OCI-LY3 (cell line): Measurements from ENCODE around the gene CRYBG1.

ENCODE experiments used
- H2AFZ ChIP-seq: fragments of 200-600, 300-600 bp; shearing (Covaris generic); 2 replicates; pipeline ENCODE4 v1.6.0; 2014; ENCODE audit warnings: antibody characterized with exemption, low read depth, low read length
- H3K27ac ChIP-seq: fragments of 200-600, 300-600 bp; sonication (generic); 2 replicates; pipeline ENCODE4 v1.5.1; 2014; ENCODE audit warnings: mild to moderate bottlenecking, low read length, moderate library complexity, mixed read lengths
- H3K27me3 ChIP-seq: fragments of 200-600, 300-600 bp; sonication (generic); 2 replicates; pipeline ENCODE4 v1.6.1; 2014; ENCODE audit warnings: low read depth, low read length, mixed read lengths
- H3K36me3 ChIP-seq: fragments of 200-600, 300-600 bp; sonication (generic); replicated peaks from 2 replicates; pipeline ENCODE3; 2014; ENCODE audit warnings: low read depth, low read length, mixed read lengths
- H3K4me1 ChIP-seq: fragments of 300-600, 200-600 bp; sonication (generic); 2 replicates; pipeline ENCODE4 v1.6.1; 2014; ENCODE audit warnings: low read length, mixed read lengths
- H3K4me2 ChIP-seq: fragments of 200-600, 300-600 bp; sonication (generic); 2 replicates; pipeline ENCODE4 v1.6.1; 2014; ENCODE audit warnings: low read length, mixed read lengths
- H3K4me3 ChIP-seq: fragments of 300-600, 200-600 bp; sonication (generic); 2 replicates; pipeline ENCODE4 v1.5.1; 2014; ENCODE audit warnings: antibody characterized with exemption, mild to moderate bottlenecking, low read length, moderate library complexity
- H3K79me2 ChIP-seq: fragments of 300-600, 200-600 bp; shearing (Covaris generic); 2 replicates; pipeline ENCODE4 v1.6.1; 2014; ENCODE audit warnings: mild to moderate bottlenecking, low read length, mixed read lengths
- H3K9ac ChIP-seq: fragments of 300-600, 200-600 bp; shearing (Covaris generic); 2 replicates; pipeline ENCODE4 v1.6.0; 2014; ENCODE audit warnings: mild to moderate bottlenecking, low read length, moderate library complexity
- H3K9me3 ChIP-seq: fragments of 200-600, 300-600 bp; shearing (Covaris generic); 2 replicates; pipeline ENCODE4 v1.6.1; 2014; ENCODE audit warnings: low read length, mixed read lengths; ENCODE audit not compliant: insufficient read depth
- H4K20me1 ChIP-seq: fragments of 200-600, 300-600 bp; sonication (generic); 2 replicates; pipeline ENCODE4 v1.6.1; 2016; ENCODE audit warnings: low read length, mixed read lengths; ENCODE audit not compliant: insufficient read depth
- EZH2phosphoT487 ChIP-seq: fragments of 200-600 bp; shearing (Covaris generic); IDR thresholded peaks from 2 replicates; pipeline ENCODE4 v1.6.1; 2018; ENCODE audit warnings: antibody characterized with exemption, mixed run types, low read depth
- TF ChIP-seq, protein P1 (sequence below): fragments of 200-600, 300-600 bp; sonication (generic); IDR thresholded peaks from 2 replicates; pipeline ENCODE4 v1.5.1; 2014; ENCODE audit warnings: antibody characterized with exemption, low read length, low read depth

CRYBG1 gene

DNA sequence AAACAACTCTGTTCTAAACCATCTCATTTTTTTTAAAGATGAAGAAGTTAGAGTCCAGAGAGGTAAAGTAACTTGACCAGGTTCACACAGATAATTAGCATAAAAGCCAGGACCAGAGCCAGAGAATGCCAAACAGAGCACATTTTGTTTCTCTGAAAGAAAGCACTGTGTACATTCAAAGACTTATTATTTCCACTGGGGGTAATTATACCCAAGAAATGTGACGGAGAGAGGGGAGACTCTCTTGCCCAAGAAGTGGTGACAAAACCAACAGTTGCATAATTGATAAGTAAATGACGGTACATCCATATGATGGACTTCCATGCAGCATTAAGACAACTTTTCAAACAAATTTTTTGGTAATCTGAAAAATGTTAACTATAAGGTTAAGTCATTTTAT lies 157.2 kb downstream of the CRYBG1 start:
- 0 out of 2 replicates have a peak overlapping the region, but pooled peaks have one; percentile 2 for H3K9ac ChIP-seq
- peaks cover 2% of the 10 kb centered on the region for H3K36me3 ChIP-seq
- H2AFZ ChIP-seq: no peak overlapping the region
- peaks cover 92% of the 10 kb centered on the region for H3K79me2 ChIP-seq
- H4K20me1 ChIP-seq: no peaks in the 10 kb centered on the region
- peak overlapping the region; percentile 20; the same call in 1 of the 2 replicates for H3K27ac ChIP-seq
- no peaks in the 10 kb centered on the region for H3K27me3 ChIP-seq
- H3K4me3 ChIP-seq: no peak overlapping the region
- H3K4me2 ChIP-seq: peak overlapping the region; percentile 42
- TF ChIP-seq, protein P1, sequence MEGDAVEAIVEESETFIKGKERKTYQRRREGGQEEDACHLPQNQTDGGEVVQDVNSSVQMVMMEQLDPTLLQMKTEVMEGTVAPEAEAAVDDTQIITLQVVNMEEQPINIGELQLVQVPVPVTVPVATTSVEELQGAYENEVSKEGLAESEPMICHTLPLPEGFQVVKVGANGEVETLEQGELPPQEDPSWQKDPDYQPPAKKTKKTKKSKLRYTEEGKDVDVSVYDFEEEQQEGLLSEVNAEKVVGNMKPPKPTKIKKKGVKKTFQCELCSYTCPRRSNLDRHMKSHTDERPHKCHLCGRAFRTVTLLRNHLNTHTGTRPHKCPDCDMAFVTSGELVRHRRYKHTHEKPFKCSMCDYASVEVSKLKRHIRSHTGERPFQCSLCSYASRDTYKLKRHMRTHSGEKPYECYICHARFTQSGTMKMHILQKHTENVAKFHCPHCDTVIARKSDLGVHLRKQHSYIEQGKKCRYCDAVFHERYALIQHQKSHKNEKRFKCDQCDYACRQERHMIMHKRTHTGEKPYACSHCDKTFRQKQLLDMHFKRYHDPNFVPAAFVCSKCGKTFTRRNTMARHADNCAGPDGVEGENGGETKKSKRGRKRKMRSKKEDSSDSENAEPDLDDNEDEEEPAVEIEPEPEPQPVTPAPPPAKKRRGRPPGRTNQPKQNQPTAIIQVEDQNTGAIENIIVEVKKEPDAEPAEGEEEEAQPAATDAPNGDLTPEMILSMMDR: no peak
- no peak for TF ChIP-seq EZH2phosphoT487
- H3K9me3 ChIP-seq: no peaks in the 10 kb centered on the region
- peaks cover 85% of the 10 kb centered on the region for H3K4me1 ChIP-seq

DNA sequence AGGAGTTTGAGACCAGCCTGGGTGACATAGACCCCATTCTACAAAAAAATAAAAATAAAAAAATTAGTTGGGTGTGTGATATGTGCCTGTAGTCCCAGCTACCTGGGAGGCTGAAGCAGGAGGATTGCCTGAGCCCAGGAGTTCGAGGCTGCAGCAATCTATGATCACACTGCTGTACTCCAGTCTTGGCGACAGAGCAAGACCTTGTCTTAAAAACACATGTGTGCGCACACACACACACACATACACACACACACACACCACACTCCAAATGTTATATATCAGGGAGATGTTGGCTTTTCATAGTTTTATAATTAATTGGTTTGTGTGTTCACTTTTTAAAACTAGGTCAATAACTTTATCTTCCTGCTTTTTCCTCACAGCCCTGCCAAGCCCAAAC lies 158.2 kb downstream of the CRYBG1 start:
- Histone ChIP-seq H2AFZ (no peak overlapping the region), H4K20me1 (no peaks in the 10 kb centered on the region), H3K9ac (peak overlapping the region; percentile 95), H3K27me3 (no peaks in the 10 kb centered on the region), H3K36me3 (peaks cover 2% of the 10 kb centered on the region), H3K4me1 (peaks cover 84% of the 10 kb centered on the region), H3K4me2 (peak overlapping the region; percentile 99), H3K79me2 (peaks cover 94% of the 10 kb centered on the region), H3K27ac (peak overlapping the region; percentile 100), H3K4me3 (peak overlapping the region; percentile 80), H3K9me3 (no peaks in the 10 kb centered on the region)
- TF ChIP-seq, protein P1: no peak
- TF ChIP-seq EZH2phosphoT487: no peak

DNA sequence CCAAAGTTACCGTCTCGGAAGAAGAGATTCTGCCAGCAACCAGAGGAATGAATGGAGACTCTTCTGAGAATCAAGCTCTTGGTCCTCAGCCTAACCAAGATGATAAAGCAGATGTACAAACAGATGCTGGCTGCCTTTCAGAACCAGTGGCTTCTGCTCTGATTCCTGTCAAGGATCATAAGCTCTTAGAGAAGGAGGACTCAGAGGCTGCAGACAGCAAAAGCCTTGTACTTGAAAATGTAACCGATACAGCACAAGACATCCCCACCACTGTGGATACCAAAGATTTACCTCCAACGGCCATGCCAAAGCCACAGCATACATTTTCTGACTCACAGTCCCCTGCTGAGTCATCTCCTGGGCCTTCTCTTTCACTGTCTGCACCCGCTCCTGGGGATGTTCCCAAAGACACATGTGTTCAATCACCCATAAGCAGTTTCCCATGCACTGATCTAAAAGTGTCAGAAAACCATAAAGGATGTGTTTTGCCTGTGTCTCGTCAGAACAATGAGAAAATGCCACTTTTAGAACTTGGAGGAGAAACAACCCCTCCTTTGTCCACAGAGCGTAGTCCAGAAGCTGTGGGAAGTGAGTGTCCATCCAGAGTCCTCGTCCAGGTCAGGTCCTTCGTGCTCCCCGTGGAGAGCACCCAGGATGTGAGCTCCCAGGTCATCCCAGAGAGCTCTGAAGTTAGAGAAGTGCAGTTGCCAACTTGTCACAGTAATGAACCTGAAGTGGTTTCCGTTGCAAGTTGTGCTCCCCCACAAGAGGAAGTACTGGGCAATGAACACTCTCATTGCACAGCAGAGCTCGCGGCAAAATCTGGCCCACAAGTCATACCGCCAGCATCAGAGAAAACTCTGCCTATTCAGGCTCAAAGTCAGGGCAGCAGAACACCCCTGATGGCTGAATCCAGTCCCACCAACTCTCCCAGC lies 159.2 kb downstream of the CRYBG1 start:
- Histone ChIP-seq H3K9me3 (no peaks in the 10 kb centered on the region), H2AFZ (no peak overlapping the region), H3K27me3 (no peaks in the 10 kb centered on the region), H3K9ac (peak overlapping the region; percentile 95), H3K79me2 (peaks cover 94% of the 10 kb centered on the region), H3K4me3 (peak overlapping the region; percentile 80), H3K4me1 (peaks cover 84% of the 10 kb centered on the region), H3K36me3 (peaks cover 2% of the 10 kb centered on the region), H3K27ac (peak overlapping the region; percentile 100), H3K4me2 (peak overlapping the region; percentile 99), H4K20me1 (no peaks in the 10 kb centered on the region)
- no peak for TF ChIP-seq EZH2phosphoT487
- TF ChIP-seq, protein P1: no peak

DNA sequence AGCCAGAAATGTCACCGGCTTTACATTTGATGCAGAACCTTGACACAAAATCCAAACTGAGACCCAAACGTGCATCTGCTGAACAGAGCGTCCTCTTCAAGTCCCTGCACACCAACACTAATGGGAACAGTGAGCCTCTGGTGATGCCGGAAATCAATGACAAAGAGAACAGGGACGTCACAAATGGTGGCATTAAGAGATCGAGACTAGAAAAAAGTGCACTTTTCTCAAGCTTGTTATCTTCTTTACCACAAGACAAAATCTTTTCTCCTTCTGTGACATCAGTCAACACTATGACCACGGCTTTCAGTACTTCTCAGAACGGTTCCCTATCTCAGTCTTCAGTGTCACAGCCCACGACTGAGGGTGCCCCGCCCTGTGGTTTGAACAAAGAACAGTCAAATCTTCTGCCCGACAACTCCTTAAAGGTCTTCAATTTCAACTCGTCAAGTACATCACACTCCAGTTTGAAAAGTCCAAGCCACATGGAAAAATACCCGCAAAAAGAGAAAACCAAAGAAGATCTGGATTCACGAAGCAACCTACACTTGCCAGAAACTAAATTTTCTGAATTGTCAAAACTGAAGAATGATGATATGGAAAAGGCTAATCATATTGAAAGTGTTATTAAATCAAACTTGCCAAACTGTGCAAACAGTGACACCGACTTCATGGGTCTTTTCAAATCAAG lies 160.3 kb downstream of the CRYBG1 start:
- H3K79me2 ChIP-seq: peaks cover 94% of the 10 kb centered on the region
- H3K9me3 ChIP-seq: no peaks in the 10 kb centered on the region
- no peak for TF ChIP-seq EZH2phosphoT487
- TF ChIP-seq, protein P1: no peak
- H3K4me1 ChIP-seq: peaks cover 86% of the 10 kb centered on the region
- peak overlapping the region; percentile 80 for H3K4me3 ChIP-seq
- peak overlapping the region; percentile 99 for H3K4me2 ChIP-seq
- H2AFZ ChIP-seq: no peak overlapping the region
- peaks cover 2% of the 10 kb centered on the region for H3K36me3 ChIP-seq
- no peaks in the 10 kb centered on the region for H4K20me1 ChIP-seq
- H3K27ac ChIP-seq: peak overlapping the region; percentile 100
- H3K27me3 ChIP-seq: no peaks in the 10 kb centered on the region
- H3K9ac ChIP-seq: peak overlapping the region; percentile 95
